HG02763 (cell line): ENCODE results near the gene RFXANK.
"Not testable (repeated sequence)": the region's sequence is repeated elsewhere in the genome, so short reads cannot be mapped to it uniquely, and the experiment has no call there.

ENCODE experiments used
- ATAC-seq: cut with Tn5 transposase; IDR thresholded peaks from one replicate; pipeline ENCODE4 v1.9.1; 2021; ENCODE audit warnings: mild to moderate bottlenecking, moderate library complexity; ENCODE audit not compliant: unreplicated experiment

Gene RFXANK

GRCh38 chr19:19169236-19170052, 22.6 kb upstream of the RFXANK start:
- no peak for ATAC-seq

DNA sequence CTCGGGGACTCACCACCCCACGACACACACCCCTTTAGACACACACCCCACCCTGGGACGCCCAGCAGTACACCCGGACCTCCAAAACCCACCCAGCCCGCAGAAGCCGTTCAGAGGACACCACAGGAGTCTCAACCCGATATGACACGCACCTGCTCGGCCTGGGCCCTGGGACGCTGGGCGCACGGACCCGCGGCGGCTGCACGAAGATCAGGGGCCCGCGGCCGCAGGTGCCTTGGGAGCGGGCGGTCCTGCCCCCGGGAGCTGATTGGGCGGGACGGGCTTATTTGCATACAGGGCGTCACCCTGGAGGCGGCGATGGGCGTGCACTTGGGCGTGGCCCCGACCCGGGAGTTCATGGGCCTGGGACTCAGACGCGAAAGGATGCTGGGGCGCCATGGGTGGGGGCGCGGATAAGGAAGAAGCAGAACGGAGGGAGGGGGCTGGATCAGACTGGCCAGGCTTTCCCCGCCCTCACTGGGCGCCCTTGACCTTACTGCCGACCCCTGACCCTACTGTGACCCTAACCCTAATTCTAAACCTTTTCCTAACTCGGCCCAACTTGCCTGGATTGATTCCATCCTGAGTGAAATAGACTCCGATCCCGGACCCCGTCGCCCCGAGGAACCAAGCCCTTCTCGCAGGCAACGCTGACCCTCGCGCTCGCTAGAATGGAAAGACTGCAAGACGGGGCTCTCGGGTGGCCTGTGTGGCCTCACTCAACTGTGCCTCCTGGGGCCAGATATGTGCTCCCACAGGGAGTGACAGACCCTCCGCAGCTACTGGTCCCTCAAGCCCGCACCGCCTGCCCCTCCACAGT, 21.8 kb upstream of the RFXANK start, which contains the start of gene MEF2B:
Gene MEF2B (minus strand): TSS at position 211 of the 820 bp plus-strand sequence. CDS start 19,528 bp downstream, outside the sequence.
- ATAC-seq = peak; percentile 85

DNA sequence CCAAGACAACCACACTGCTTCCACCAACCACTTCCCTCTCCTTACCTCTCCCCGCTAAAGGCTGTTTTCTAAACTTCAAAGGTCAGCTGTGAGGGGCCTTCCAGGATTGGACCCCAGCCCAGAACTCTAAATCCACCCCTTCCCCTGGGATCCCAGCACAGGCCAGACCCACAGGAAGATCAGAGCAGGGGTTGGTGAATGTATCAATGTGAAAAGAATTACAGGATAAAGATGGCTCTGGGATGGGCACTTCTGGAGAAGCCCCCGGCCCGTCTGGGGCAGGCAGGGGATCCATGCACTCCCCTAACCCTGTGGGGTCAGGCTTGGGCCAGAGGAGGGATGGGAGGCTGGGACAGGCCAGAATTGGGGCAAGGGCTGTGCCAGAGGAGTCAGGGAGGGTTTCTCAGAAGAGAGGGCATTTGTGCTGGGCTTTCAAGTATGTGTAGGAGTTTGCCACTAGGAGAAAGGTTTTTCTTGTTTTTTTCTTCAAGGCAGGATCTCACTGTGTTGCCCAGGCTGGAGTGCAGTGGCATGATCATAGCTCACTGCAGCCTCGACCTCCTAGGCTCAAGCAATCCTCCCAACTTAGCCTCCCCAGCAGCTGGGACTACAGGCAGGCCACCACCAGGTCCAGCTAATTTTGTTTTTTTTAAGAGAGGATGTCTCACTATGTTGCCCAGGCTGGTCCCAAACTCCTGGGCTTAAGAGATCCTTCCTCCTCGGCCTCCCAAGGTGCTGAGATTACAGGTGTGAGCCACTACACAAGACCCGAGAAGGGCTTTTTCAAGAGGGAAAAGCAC, 21.0 kb upstream of the RFXANK start:
- no peak for ATAC-seq

- ATAC-seq = no peak
Measured at GRCh38 chr19:19171821-19172532, 20.1 kb upstream of the RFXANK start.

- not testable (repeated sequence) for ATAC-seq
Measured at GRCh38 chr19:19173243-19173642, 18.8 kb upstream of the RFXANK start.

DNA sequence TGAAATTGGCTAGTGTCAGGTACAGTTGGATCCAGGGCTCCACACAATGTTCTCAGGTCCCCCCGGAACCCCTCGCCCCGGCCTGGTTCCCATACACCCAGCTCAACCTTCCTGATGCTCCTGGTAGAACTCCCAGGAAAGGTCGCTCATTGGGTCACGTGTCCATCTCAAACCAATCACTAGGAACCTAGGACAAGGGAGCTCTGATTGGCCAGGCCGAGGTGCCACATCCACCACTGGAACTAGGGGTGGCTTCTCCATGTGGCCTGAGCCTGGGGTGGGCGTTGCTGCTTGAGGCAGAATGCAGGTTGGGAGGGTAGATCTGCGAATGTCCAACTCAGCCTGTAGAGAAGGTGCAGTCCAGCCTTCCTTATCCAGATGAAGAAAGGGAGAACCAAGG, 15.1 kb upstream of the RFXANK start:
- no peak for ATAC-seq

GRCh38 chr19:19179548-19180441, 12.3 kb upstream of the RFXANK start:
- no peak for ATAC-seq

DNA sequence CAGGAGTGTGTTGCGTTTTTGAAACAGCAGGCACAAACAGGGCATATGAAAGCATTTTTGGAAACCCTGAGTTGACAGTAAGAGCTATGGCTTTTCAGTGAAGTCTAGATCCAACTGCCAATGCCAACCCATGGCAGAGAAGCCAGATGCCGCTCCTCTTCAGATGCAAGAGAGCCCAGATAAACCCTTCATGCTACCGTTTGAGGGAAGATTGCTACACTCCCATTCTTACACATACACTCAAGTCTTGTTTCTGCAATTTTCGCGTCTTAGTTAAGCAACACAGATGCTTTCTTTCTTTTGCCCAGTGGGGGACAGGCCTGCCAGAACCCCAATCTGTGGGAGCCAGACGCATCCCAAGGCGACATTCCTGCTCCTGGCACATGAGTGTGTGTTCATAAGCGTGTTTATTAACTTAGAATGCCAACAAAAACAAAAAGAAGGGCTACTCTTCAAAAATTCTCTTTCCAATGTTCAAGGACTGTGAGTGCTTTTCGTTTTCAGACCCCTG, 10.5 kb upstream of the RFXANK start:
- no peak for ATAC-seq

GRCh38 chr19:19185853-19186740, 6.0 kb upstream of the RFXANK start:
- ATAC-seq = no peak

DNA sequence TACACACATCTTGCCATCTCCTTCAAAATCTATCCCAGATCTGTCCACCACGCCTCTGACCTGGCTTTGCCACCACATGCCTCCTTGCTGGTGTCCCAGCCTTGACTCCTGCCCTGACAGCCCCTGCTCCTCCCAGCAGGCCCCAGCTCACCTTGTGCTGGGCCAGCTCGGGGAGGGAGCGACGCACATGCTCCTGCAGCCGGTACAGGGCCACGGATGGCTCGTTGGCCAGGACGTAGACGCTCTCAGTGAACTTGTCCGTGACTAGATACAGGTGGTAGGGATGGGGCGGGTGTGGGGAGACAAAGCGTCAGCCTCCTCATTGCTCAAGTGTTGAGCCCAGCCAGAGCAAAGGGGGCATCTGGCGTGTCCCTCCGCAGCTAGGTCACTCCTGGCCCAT, 5.3 kb upstream of the RFXANK start:
- ATAC-seq = no peak

DNA sequence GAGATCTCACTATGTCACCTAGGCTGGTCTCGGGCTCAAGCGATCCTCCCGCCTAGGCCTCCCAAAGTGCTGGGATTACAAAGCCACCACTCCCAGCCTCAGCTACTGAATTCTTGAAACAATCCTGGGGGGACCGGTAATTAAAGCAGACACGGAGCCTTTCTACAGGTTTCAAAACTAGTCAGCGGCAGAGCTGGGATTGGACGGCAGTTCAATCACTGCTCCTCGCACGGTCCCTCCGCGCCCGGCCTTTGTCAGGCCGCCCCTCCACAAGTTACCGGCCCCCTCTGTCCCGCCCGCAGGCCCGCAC, 335 bp upstream of the RFXANK start:
- ATAC-seq = no peak

DNA sequence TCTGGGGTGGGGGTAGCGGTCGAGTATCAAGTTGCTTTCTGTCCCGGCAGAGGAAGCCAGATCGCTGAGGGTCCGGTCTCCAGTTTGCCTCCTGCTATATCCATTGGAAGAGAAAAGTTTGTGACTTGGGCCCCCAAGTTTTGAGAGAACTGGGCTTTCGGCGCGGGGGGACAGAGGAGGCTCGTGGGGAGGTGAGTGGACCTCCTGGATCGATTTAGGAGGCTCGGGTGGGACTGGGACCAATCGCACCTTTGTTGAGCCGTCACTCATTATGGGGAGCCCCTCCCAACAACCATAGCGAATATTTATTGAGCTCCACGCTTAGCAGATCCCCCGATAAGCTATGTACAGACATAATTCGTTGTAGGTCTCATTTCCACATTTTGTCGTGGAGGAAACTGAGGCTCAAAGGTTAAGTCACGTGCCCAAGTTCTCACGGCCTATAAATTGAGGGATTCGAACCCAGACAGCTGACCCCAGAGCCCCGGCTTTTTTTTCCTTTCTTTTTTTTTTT, 909 bp downstream of the RFXANK start:
- no peak for ATAC-seq

DNA sequence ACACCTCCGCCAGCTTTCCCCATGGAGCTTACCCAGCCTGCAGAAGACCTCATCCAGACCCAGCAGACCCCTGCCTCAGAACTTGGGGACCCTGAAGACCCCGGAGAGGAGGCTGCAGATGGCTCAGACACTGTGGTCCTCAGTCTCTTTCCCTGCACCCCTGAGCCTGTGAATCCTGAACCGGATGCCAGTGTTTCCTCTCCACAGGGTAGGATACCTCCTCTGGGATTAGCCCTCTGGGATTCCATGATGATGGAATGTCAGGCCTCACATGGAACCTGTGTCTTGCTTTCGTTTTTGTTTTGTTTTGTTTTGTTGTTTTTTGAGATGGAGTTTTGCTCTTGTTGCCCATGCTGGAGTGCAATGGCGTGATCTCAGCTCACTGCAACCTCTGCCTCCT, 1.9 kb downstream of the RFXANK start:
- no peak for ATAC-seq

DNA sequence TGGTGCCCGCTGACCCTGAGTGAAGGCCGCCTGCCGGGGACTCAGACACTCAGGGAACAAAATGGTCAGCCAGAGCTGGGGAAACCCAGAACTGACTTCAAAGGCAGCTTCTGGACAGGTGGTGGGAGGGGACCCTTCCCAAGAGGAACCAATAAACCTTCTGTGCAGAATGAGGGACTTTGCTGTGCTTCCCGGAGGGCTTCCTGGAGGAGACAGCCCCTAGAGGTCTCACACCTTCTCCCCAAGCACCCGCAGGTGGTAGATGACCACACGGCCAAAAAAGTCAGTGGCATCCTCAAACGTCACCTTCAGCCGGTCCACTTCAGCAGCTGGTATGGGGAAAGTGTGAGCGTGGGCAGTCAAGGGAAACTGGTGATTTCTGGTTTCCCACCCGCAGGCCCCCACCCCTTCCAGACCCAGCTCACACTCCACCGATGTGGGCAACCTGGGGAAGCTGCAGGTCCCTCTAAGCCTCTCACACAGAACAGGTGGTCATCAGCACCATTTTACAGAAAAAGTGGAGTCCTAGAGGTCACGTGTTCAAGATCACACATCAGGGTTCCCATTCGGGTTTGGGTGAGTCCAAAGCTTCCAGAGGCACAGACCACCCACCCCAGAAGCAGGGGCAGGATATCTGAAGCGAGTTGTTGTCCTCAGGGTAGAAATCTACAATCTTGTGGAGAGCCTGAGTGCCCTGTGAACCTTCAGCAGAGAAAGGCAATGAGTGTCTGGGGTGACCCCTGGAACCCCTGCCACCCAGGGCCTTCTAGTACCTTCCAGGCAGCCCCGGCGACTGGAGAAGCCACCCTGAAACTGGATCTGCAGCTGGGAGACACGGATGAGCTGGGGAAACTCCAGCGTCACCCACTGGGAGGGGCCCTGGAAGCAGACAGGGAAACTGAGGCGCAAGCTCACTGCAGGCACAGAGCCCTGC, 9.9 kb downstream of the RFXANK start:
- no peak for ATAC-seq

GRCh38 chr19:19202707-19203011, 10.6 kb downstream of the RFXANK start:
- ATAC-seq = no peak

DNA sequence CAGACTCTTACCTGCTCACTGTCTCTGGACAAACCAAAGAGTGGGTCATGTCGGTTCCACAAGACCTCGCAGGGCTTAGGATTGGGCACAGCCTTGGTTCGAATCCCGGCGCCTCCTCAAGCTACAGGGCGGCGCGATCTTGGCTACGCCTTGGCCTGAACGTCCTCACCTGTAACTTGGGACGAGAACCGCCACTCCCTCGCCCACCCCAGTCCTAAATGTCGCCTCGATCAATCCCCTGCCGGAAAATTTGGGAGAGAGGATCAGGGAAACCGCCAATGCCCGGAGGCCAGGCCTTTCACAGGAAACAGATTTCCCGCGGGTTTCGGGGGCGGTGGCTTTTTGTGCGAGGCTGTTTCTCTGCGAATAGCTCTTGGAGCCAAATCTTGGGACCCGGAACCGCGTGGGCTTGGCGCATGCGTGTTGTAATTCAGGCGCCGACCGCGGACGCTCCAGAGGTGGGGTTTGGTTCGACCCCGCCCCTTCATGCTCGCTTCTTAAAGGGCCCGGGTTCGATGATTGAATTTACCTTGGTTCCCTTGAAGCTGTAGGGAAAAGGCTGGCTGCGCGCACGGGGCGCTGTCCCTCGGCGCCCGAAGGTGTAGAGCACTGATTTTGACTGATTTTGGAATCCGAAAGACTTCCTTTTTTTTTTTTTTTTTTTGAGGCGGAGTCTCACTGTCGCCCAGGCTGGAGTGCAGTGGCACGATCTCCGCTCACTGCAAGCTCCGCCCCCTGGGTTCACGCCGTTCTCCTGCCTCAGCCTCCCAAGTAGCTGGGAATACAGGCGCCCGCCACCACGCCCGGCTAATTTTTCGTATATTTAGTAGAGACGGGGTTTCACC, 11.2 kb downstream of the RFXANK start, which contains the start of gene NR2C2AP:
Gene NR2C2AP (minus strand): TSS at position 403 of the 845 bp plus-strand sequence. CDS start 354 bp downstream, at position 49.
- ATAC-seq = peak; percentile 82
